ENCODE results near the gene IKZF1. TPM values are rescaled to one million over a fixed set of nuclear protein-coding genes. Genes with fewer than 3 reads are reported as not detected.

Gene IKZF1
- total and polyA plus RNA-seq, 2 of the 13 experiments (the other 11 are each of a cell fraction or from before 2014, with no cell fraction given) = not detected

- H3K27me3 ChIP-seq (ENCODE audit: control insufficient read depth in 1 of 2, insufficient read depth in 2 of 2, low read length in 2 of 2) = peaks cover 6 to 37% of the 10 kb centered on the region in 2 experiments; a peak in 4 of 5 replicates
- ATAC-seq (no peak), FAIRE-seq (no peak), DNase-seq (ENCODE audit: low spot score) (no peak)
- 55% methylated on average over 7 of the region's 7 CpGs for WGBS (ENCODE audit: low lambda C conversion rate)
- H3K36me3 ChIP-seq (replicated peaks in 1 of 2; ENCODE audit: control insufficient read depth in 1 of 2, insufficient read depth in 2 of 2, low read length in 2 of 2) = no peaks in the 10 kb centered on the region
- no peak overlapping the region for H3K4me2 ChIP-seq (ENCODE audit: low read depth, low read length)
- H3K27ac ChIP-seq (ENCODE audit: extremely low read length, insufficient read depth, low read length) = no peak overlapping the region
- TF ChIP-seq ZFP36L1 (CRISPR knock-in tag; IDR thresholded peaks at IDR 0.05) = no peak
- TF ChIP-seq, protein P1, sequence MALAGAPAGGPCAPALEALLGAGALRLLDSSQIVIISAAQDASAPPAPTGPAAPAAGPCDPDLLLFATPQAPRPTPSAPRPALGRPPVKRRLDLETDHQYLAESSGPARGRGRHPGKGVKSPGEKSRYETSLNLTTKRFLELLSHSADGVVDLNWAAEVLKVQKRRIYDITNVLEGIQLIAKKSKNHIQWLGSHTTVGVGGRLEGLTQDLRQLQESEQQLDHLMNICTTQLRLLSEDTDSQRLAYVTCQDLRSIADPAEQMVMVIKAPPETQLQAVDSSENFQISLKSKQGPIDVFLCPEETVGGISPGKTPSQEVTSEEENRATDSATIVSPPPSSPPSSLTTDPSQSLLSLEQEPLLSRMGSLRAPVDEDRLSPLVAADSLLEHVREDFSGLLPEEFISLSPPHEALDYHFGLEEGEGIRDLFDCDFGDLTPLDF (CRISPR knock-in tag; IDR thresholded peaks at IDR 0.05) = no peak
- TF ChIP-seq, protein P2, sequence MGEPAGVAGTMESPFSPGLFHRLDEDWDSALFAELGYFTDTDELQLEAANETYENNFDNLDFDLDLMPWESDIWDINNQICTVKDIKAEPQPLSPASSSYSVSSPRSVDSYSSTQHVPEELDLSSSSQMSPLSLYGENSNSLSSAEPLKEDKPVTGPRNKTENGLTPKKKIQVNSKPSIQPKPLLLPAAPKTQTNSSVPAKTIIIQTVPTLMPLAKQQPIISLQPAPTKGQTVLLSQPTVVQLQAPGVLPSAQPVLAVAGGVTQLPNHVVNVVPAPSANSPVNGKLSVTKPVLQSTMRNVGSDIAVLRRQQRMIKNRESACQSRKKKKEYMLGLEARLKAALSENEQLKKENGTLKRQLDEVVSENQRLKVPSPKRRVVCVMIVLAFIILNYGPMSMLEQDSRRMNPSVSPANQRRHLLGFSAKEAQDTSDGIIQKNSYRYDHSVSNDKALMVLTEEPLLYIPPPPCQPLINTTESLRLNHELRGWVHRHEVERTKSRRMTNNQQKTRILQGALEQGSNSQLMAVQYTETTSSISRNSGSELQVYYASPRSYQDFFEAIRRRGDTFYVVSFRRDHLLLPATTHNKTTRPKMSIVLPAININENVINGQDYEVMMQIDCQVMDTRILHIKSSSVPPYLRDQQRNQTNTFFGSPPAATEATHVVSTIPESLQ (CRISPR knock-in tag; conservative IDR thresholded peaks at IDR 0.05) = no peak
- TF ChIP-seq THAP8 (CRISPR knock-in tag; IDR thresholded peaks at IDR 0.05; ENCODE audit: borderline replicate concordance) = no peak
- TF ChIP-seq SMAD1 (CRISPR knock-in tag; IDR thresholded peaks at IDR 0.05; ENCODE audit: borderline replicate concordance, low read depth) = no peak
- no peak for TF ChIP-seq ISX (CRISPR knock-in tag; conservative IDR thresholded peaks at IDR 0.05)
- no peak for TF ChIP-seq HES4 (CRISPR knock-in tag; IDR thresholded peaks at IDR 0.05; ENCODE audit: borderline replicate concordance)
- TF ChIP-seq ZNF83 (CRISPR knock-in tag; IDR thresholded peaks at IDR 0.05; ENCODE audit: borderline replicate concordance) = no peak
- TF ChIP-seq ZNF562 (CRISPR knock-in tag; IDR thresholded peaks at IDR 0.05; ENCODE audit: borderline replicate concordance) = no peak
- no peak for TF ChIP-seq ZNF224 (CRISPR knock-in tag; IDR thresholded peaks at IDR 0.05)
- TF ChIP-seq CAMTA2 (CRISPR knock-in tag; IDR thresholded peaks at IDR 0.05; ENCODE audit: borderline replicate concordance) = no peak
- TF ChIP-seq, protein P3, sequence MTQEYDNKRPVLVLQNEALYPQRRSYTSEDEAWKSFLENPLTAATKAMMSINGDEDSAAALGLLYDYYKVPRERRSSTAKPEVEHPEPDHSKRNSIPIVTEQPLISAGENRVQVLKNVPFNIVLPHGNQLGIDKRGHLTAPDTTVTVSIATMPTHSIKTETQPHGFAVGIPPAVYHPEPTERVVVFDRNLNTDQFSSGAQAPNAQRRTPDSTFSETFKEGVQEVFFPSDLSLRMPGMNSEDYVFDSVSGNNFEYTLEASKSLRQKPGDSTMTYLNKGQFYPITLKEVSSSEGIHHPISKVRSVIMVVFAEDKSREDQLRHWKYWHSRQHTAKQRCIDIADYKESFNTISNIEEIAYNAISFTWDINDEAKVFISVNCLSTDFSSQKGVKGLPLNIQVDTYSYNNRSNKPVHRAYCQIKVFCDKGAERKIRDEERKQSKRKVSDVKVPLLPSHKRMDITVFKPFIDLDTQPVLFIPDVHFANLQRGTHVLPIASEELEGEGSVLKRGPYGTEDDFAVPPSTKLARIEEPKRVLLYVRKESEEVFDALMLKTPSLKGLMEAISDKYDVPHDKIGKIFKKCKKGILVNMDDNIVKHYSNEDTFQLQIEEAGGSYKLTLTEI (CRISPR knock-in tag; conservative IDR thresholded peaks at IDR 0.05) = no peak
- TF ChIP-seq SCMH1 (CRISPR knock-in tag; IDR thresholded peaks at IDR 0.05; ENCODE audit: borderline replicate concordance) = no peak
- no peak for TF ChIP-seq EZH2 (conservative IDR thresholded peaks at IDR 0.05; ENCODE audit: low read depth, low read length)
- TF ChIP-seq ZNF441 (CRISPR knock-in tag; IDR thresholded peaks at IDR 0.05; ENCODE audit: borderline replicate concordance) = no peak
- intact Hi-C loops (cut with micrococcal nuclease; ENCODE audit: unreplicated experiment) (no loop called here), in situ Hi-C loops (cut with HindIII; ENCODE audit: extremely low pct_ligation_motif_present, low pct_unique_long_range_greater_than_20kb) (no loop called here)
- POLR2A ChIA-PET = no interaction called here
- CTCF ChIA-PET (ENCODE audit: low intra/inter-chr PET ratio, low total read pairs) = no interaction called here
- H3K4me1 ChIP-seq (ENCODE audit: insufficient read depth, low read length) = no peaks in the 10 kb centered on the region
- no peaks in the 10 kb centered on the region for H3K9me3 ChIP-seq (ENCODE audit: low read length)
- no peaks in the 10 kb centered on the region for H3K79me2 ChIP-seq (ENCODE audit: insufficient read depth, low read length)
- no peak overlapping the region for H2AFZ ChIP-seq (ENCODE audit: low read length)
- no TSS peak for BruUV-seq (replicated peaks)
- no peaks in the 10 kb centered on the region for H4K20me1 ChIP-seq (ENCODE audit: insufficient read depth, low read length)
- no peak overlapping the region for H3K4me3 ChIP-seq (replicated peaks in 1 of 3; ENCODE audit: insufficient read depth in 1 of 3, low read depth in 2 of 3, low read length in 3 of 3)
- H3K9ac ChIP-seq (ENCODE audit: insufficient read depth, low read depth, low read length) = no peak overlapping the region
Observed at GRCh38 chr7:50317221-50317678, 12.7 kb downstream of the IKZF1 start.
